ENCODE measurements around the gene ZNF618. TPM values are rescaled to one million over a fixed set of nuclear protein-coding genes. Genes with fewer than 3 reads are reported as not detected.

The ZNF618 gene
- total RNA-seq, 4 donors from 2014 or later = 0.26 to 1.2 (median 1.0) TPM

- TF ChIP-seq, protein P1, sequence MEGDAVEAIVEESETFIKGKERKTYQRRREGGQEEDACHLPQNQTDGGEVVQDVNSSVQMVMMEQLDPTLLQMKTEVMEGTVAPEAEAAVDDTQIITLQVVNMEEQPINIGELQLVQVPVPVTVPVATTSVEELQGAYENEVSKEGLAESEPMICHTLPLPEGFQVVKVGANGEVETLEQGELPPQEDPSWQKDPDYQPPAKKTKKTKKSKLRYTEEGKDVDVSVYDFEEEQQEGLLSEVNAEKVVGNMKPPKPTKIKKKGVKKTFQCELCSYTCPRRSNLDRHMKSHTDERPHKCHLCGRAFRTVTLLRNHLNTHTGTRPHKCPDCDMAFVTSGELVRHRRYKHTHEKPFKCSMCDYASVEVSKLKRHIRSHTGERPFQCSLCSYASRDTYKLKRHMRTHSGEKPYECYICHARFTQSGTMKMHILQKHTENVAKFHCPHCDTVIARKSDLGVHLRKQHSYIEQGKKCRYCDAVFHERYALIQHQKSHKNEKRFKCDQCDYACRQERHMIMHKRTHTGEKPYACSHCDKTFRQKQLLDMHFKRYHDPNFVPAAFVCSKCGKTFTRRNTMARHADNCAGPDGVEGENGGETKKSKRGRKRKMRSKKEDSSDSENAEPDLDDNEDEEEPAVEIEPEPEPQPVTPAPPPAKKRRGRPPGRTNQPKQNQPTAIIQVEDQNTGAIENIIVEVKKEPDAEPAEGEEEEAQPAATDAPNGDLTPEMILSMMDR (IDR thresholded peaks at IDR 0.05 in 4 of 5, conservative IDR thresholded peaks at IDR 0.05 in 1 of 5) = no peak
- TF ChIP-seq POLR2A (IDR thresholded peaks at IDR 0.05) = no peak
- no peak for ATAC-seq
- H3K9me3 ChIP-seq = no peaks in the 10 kb centered on the region
- peak overlapping the region; percentile 56 to 63 (median 58) for H3K27ac ChIP-seq
- in situ Hi-C loops (cut with MboI; ENCODE audit: low sequenced_read_pairs in 4 of 4) (no loop called here), intact Hi-C loops (cut with DNase I; ENCODE audit: low total_unique reads) (loop anchor here (5.0 kb wide), 1 partner anchor 107 kb away; no protein-coding TSS in a partner anchor)
- no peak for DNase-seq
- no peaks in the 10 kb centered on the region for H3K36me3 ChIP-seq
- peaks cover 39% of the 10 kb centered on the region in 2 donors for H3K4me1 ChIP-seq
- H3K4me3 ChIP-seq = peak overlapping the region in 2 of 4 donors; percentile 29 to 55
- H3K27me3 ChIP-seq = no peaks in the 10 kb centered on the region
These were observed 9.3 kb downstream of the ZNF618 start for GRCh38 chr9:113885183-113886025.

DNA sequence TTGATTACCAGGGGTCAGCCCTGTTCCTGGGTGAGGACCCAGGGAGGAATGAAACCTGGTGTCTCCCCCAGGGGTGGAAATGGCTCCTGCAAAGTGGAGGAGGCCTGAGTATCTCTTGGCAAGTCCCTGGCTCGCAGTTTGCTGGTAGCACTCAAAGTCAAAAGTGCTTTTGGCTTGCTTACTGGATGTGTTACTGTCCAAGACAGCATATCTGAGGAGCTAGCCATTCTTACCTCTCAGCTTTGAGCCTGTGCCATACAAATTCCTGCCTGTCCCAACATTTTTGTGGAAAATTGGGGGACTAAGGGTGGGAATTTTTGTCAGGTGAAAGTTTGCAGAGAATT is 9.9 kb downstream of the ZNF618 start:
- no peak for TF ChIP-seq POLR2A (IDR thresholded peaks at IDR 0.05)
- TF ChIP-seq, protein P1 (IDR thresholded peaks at IDR 0.05 in 4 of 5, conservative IDR thresholded peaks at IDR 0.05 in 1 of 5) = no peak
- intact Hi-C loops (cut with DNase I; ENCODE audit: low total_unique reads) (loop anchor here (5.0 kb wide), 1 partner anchor 106 kb away; no protein-coding TSS in a partner anchor), in situ Hi-C loops (cut with MboI; ENCODE audit: low sequenced_read_pairs in 4 of 4) (no loop called here)
- no peaks in the 10 kb centered on the region for H3K27me3 ChIP-seq
- ATAC-seq = peak; percentile 39 to 48
- H3K4me3 ChIP-seq = peak overlapping the region; percentile 14 to 55 (median 26)
- no peak for DNase-seq
- H3K27ac ChIP-seq = peak overlapping the region; percentile 56 to 63 (median 58)
- H3K36me3 ChIP-seq = no peaks in the 10 kb centered on the region
- peaks cover 39% of the 10 kb centered on the region in 2 donors for H3K4me1 ChIP-seq
- H3K9me3 ChIP-seq = no peaks in the 10 kb centered on the region

DNA sequence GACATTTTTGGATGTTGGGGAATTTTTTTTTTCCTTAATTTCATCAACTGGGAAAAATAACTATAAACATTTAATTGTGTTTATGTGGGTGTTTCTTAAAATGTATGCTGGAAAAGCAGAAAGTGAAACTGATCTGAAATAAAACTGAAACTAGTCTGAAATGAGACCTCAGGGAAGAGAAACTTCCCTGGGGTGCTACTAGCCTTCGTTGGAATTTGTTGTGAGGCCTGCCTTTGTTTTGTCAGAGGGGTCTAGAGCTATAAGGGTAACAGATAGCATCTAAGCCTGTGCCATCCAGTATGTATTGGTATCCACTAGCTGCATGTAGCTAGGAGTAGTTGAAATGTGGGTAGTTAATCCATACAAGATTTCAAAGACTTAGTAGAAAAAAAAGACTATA is 10.4 kb downstream of the ZNF618 start:
- intact Hi-C loops (cut with DNase I; ENCODE audit: low total_unique reads) (loop anchor here (5.0 kb wide), 1 partner anchor 106 kb away; no protein-coding TSS in a partner anchor), in situ Hi-C loops (cut with MboI; ENCODE audit: low sequenced_read_pairs in 4 of 4) (no loop called here)
- no peaks in the 10 kb centered on the region for H3K36me3 ChIP-seq
- TF ChIP-seq, protein P1 (IDR thresholded peaks at IDR 0.05 in 4 of 5, conservative IDR thresholded peaks at IDR 0.05 in 1 of 5) = no peak
- TF ChIP-seq POLR2A (IDR thresholded peaks at IDR 0.05) = no peak
- H3K4me3 ChIP-seq = peak overlapping the region; percentile 14 to 55 (median 26)
- ATAC-seq (peak in 1 of 2 donors; percentile 37), DNase-seq (no peak)
- peak overlapping the region in 3 of 4 donors; percentile 57 to 63 (median 58) for H3K27ac ChIP-seq
- H3K27me3 ChIP-seq = no peaks in the 10 kb centered on the region
- H3K9me3 ChIP-seq = no peaks in the 10 kb centered on the region
- H3K4me1 ChIP-seq = peaks cover 39% of the 10 kb centered on the region in 2 donors

DNA sequence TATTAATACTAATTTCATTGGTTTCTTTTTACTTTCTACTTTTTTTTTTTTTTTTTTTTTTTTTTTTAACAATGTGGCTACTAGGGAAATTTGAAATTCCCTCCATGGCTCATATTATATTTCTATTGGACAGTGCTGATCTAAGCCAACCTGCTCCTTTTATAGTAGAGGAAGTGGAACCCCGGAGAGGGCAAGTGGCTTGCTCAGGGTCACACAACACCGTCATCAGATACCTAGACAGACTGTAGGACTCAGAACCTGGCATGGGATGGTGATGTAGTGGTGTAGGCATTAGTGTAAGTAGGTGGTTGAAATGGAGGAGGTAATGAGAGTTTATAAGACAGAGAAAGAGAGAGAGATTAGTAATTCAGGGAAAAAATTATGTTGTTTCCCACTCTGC is 10.8 kb downstream of the ZNF618 start:
- no peak for TF ChIP-seq POLR2A (IDR thresholded peaks at IDR 0.05)
- TF ChIP-seq, protein P1 (IDR thresholded peaks at IDR 0.05 in 4 of 5, conservative IDR thresholded peaks at IDR 0.05 in 1 of 5) = no peak
- Histone ChIP-seq H3K27me3 (no peaks in the 10 kb centered on the region), H3K9me3 (no peaks in the 10 kb centered on the region), H3K27ac (peak overlapping the region in 3 of 4 donors; percentile 35 to 57 (median 43)), H3K4me3 (peak overlapping the region in 1 of 4 donors; percentile 29), H3K4me1 (peaks cover 39% of the 10 kb centered on the region in 2 donors), H3K36me3 (no peaks in the 10 kb centered on the region)
- intact Hi-C loops (cut with DNase I; ENCODE audit: low total_unique reads) = loop anchor here (5.0 kb wide), 1 partner anchor 105 kb away; no protein-coding TSS in a partner anchor
- in situ Hi-C loops (cut with MboI; ENCODE audit: low sequenced_read_pairs in 4 of 4) = no loop called here
- DNase-seq (no peak), ATAC-seq (peak in 1 of 2 donors; percentile 58)
